ENCODE data around the gene NOCT. TPM values are rescaled to one million over a fixed set of nuclear protein-coding genes. Genes with fewer than 3 reads are reported as not detected.

NOCT gene
- total and polyA plus RNA-seq, 2 donors (not counting 3 experiments of a cell fraction or from before 2014, with no cell fraction given): 7.6 to 20.1 TPM

GRCh38 chr4:139011225-139011950 lies 4.2 kb upstream of the NOCT start:
- BruUV-seq (replicated peaks): no TSS peak
- dilution Hi-C loops (cut with MboI; ENCODE audit: extremely low pct_ligation_motif_present, low sequenced_read_pairs): no loop called here
- no peak for DNase-seq (ENCODE audit: low read depth, low spot score)

More at GRCh38 chr4:139011225-139011950, 4.2 kb upstream of the NOCT start:
- intact Hi-C loops (cut with micrococcal nuclease): loop anchor here (10.0 kb wide), 2 partner anchors 897 to 1083 kb away; no protein-coding TSS in a partner anchor
- no peaks in the 10 kb centered on the region for H4K20me1 ChIP-seq (replicated peaks; ENCODE audit: control insufficient read depth, extremely low read depth, insufficient read depth, low read length)
- H3K4me3 ChIP-seq (replicated peaks in 1 of 3; ENCODE audit: insufficient read depth in 1 of 3, low read depth in 1 of 3, low read length in 3 of 3): no peak overlapping the region
- ChIA-PET CTCF (no interaction called here), POLR2A (no interaction called here)
- no peak overlapping the region for H3K9ac ChIP-seq (replicated peaks; ENCODE audit: extremely low read depth, insufficient read depth, low read length)
- no peak for FAIRE-seq
- no peaks in the 10 kb centered on the region for H3K9me3 ChIP-seq (replicated peaks; ENCODE audit: control insufficient read depth, insufficient read depth, low read length)
- H2AFZ ChIP-seq (ENCODE audit: low read depth, low read length): no peak overlapping the region
- TF ChIP-seq POLR2A (IDR thresholded peaks at IDR 0.05; ENCODE audit: low read depth, low read length) (no peak), FOS (IDR thresholded peaks at IDR 0.05; ENCODE audit: borderline replicate concordance, insufficient read depth, low read length) (no peak), EZH2 (IDR thresholded peaks at IDR 0.05; ENCODE audit: borderline replicate concordance, low read depth, low read length, severe bottlenecking) (no peak), POLR2AphosphoS5 (IDR thresholded peaks at IDR 0.05; ENCODE audit: insufficient read depth, low read depth, low read length) (no peak), MAX (IDR thresholded peaks at IDR 0.05; ENCODE audit: insufficient read depth, insufficient read length) (no peak), CTCF (IDR thresholded peaks at IDR 0.05; ENCODE audit: extremely low read depth in 1 of 2, insufficient read depth in 1 of 2, low read depth in 1 of 2, low read length in 2 of 2) (no peak), GATA2 (IDR thresholded peaks at IDR 0.05; ENCODE audit: insufficient read depth, insufficient read length, low read depth, low read length) (no peak), JUN (IDR thresholded peaks at IDR 0.05; ENCODE audit: borderline replicate concordance, insufficient read depth, insufficient read length, low read depth) (no peak), MYC (IDR thresholded peaks at IDR 0.05; ENCODE audit: low read depth, low read length) (no peak)
- peaks cover 7% of the 10 kb centered on the region for H3K79me2 ChIP-seq (ENCODE audit: control insufficient read depth, insufficient read depth, low read length)
- peaks cover 17% of the 10 kb centered on the region for H3K4me1 ChIP-seq (ENCODE audit: control insufficient read depth, extremely low read depth, insufficient read depth, low read length)
- no peak overlapping the region for H3K27ac ChIP-seq (ENCODE audit: insufficient read depth, low read depth, low read length)
- no peaks in the 10 kb centered on the region for H3K27me3 ChIP-seq (ENCODE audit: control insufficient read depth in 2 of 2, insufficient read depth in 2 of 2, low read length in 2 of 2)
- no peak overlapping the region for H3K4me2 ChIP-seq (ENCODE audit: insufficient read depth, low read length)
- no peaks in the 10 kb centered on the region for H3K36me3 ChIP-seq (ENCODE audit: control insufficient read depth in 2 of 2, extremely low read depth in 1 of 2, insufficient read depth in 2 of 2, low read length in 2 of 2)
- no peaks in the 10 kb centered on the region for H3K9me1 ChIP-seq (replicated peaks; ENCODE audit: control insufficient read depth, extremely low read depth, insufficient read depth, low read length)

All from endothelial cell of umbilical vein (primary cell).